Loucy (cell line): ENCODE data around the gene PAPPA2.

ENCODE experiments used
- H2AFZ ChIP-seq: fragments of 200-600 bp; sonication (generic); 2 replicates; pipeline ENCODE4 v1.6.0; 2016; ENCODE audit warnings: antibody characterized with exemption, mild to moderate bottlenecking, low read length, moderate library complexity
- H3F3A ChIP-seq: fragments of 200-600 bp; 2 replicates; pipeline ENCODE4 v1.6.0; 2016; ENCODE audit warnings: antibody characterized with exemption, low read depth, mild to moderate bottlenecking
- H3K27me3 ChIP-seq: fragments of 200-600 bp; sonication (generic); 2 replicates; pipeline ENCODE4 v1.6.1; 2014; ENCODE audit warnings: low read length, mild to moderate bottlenecking; ENCODE audit not compliant: insufficient read depth, poor library complexity, severe bottlenecking
- H3K36me3 ChIP-seq: fragments of 200-600 bp; sonication (generic); 2 replicates; pipeline ENCODE4 v1.6.1; 2016; ENCODE audit warnings: low read length; ENCODE audit not compliant: insufficient read depth
- H3K4me1 ChIP-seq: fragments of 200-600 bp; sonication (generic); 2 replicates; pipeline ENCODE4 v1.5.1; 2014; ENCODE audit warnings: low read length, mild to moderate bottlenecking; ENCODE audit not compliant: insufficient read depth, poor library complexity, severe bottlenecking
- H3K4me2 ChIP-seq: fragments of 200-600 bp; sonication (generic); 2 replicates; pipeline ENCODE4 v1.6.0; 2014; ENCODE audit warnings: antibody characterized with exemption, low read length, low read depth, mild to moderate bottlenecking; ENCODE audit not compliant: poor library complexity, severe bottlenecking
- H3K4me3 ChIP-seq: fragments of 200-600 bp; sonication (generic); 2 replicates; pipeline ENCODE4 v1.5.1; 2014; ENCODE audit warnings: low read length, mild to moderate bottlenecking, mixed read lengths; ENCODE audit not compliant: poor library complexity, severe bottlenecking
- H3K79me2 ChIP-seq: fragments of 200-600 bp; sonication (generic); 2 replicates; pipeline ENCODE4 v1.6.1; 2014; ENCODE audit warnings: low read length; ENCODE audit not compliant: insufficient read depth
- H3K9ac ChIP-seq: fragments of 200-600 bp; sonication (generic); 2 replicates; pipeline ENCODE4 v1.6.0; 2014; ENCODE audit warnings: mild to moderate bottlenecking, low read depth, low read length, moderate library complexity; ENCODE audit not compliant: poor library complexity, severe bottlenecking
- H3K9me2 ChIP-seq: fragments of 200-600 bp; sonication (generic); replicated peaks from 2 replicates; pipeline ENCODE4 v1.6.1; 2016; ENCODE audit warnings: low read depth, low read length, mixed read lengths
- H3K9me3 ChIP-seq: fragments of 200-600 bp; sonication (generic); 2 replicates; pipeline ENCODE4 v1.6.1; 2014; ENCODE audit warnings: mild to moderate bottlenecking, antibody characterized with exemption, low read length, low read depth; ENCODE audit not compliant: insufficient read depth
- H4K20me1 ChIP-seq: fragments of 200-600 bp; sonication (generic); 2 replicates; pipeline ENCODE4 v1.6.0; 2014; ENCODE audit warnings: antibody characterized with exemption, low read length, mild to moderate bottlenecking; ENCODE audit not compliant: insufficient read depth, poor library complexity, severe bottlenecking
- EZH2phosphoT487 ChIP-seq: fragments of 200-600 bp; IDR thresholded peaks from 2 replicates; pipeline ENCODE4 v1.6.1; 2018; ENCODE audit warnings: antibody characterized with exemption, mild to moderate bottlenecking, moderate library complexity, borderline replicate concordance
- TF ChIP-seq, protein P1 (sequence below): fragments of 200-600 bp; sonication (generic); conservative IDR thresholded peaks from 2 replicates; pipeline ENCODE4 v1.5.1; 2014; ENCODE audit warnings: mild to moderate bottlenecking, antibody characterized with exemption, low read length

PAPPA2 gene

DNA sequence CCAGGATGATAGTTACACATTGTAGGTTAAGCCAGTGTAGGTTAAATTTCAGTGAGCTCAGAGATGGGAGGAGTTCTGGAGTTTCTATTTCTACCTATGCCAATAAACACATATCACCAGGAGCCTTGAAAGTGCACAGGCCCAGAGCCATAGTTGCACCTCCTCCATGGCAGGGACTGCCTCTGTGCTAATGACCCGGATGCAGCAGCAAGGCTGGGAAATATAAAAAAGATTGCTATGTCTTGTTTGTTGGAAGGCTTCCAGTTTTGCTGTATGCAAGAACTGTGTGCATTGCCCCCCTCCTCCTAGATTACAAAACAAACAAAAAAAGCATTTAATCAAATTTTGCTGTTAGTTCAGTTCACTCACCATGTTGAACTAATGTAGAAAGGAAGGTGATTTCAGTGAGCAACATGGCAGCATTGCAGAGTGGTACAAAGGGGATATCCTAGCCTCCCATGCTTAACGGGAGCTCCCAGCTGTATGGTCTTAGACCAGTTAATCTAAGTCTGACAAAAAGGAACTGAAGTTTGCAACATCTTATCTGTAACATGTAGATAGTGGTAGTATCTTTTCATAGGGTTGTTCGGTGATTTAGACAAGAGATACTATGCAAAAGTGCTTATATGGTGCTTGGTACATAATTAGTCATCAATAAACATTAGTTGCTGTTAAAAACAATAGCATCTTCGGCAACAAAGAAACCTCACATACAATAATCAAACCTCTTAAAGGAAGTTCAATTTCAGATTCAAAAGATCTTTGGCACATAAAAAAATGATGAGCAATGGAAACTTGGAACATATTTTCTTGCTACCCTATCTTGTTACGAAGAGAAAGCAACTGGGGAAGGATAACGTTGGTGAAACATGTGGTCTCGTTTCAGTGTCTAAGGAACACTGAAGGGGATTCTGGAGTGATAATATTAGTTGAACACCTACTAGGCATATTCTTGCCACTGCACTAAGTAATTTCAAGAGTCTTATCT is 392.1 kb downstream of the PAPPA2 start:
- Histone ChIP-seq H3K27me3 (no peaks in the 10 kb centered on the region), H2AFZ (no peak overlapping the region), H3K4me2 (no peak overlapping the region), H3K79me2 (no peaks in the 10 kb centered on the region), H3K4me3 (no peak overlapping the region), H3K36me3 (no peaks in the 10 kb centered on the region), H3K9ac (no peak overlapping the region), H3K9me2 (no peaks in the 10 kb centered on the region), H3F3A (no peaks in the 10 kb centered on the region), H3K4me1 (no peaks in the 10 kb centered on the region), H4K20me1 (no peaks in the 10 kb centered on the region), H3K9me3 (no peaks in the 10 kb centered on the region)
- TF ChIP-seq, protein P1, sequence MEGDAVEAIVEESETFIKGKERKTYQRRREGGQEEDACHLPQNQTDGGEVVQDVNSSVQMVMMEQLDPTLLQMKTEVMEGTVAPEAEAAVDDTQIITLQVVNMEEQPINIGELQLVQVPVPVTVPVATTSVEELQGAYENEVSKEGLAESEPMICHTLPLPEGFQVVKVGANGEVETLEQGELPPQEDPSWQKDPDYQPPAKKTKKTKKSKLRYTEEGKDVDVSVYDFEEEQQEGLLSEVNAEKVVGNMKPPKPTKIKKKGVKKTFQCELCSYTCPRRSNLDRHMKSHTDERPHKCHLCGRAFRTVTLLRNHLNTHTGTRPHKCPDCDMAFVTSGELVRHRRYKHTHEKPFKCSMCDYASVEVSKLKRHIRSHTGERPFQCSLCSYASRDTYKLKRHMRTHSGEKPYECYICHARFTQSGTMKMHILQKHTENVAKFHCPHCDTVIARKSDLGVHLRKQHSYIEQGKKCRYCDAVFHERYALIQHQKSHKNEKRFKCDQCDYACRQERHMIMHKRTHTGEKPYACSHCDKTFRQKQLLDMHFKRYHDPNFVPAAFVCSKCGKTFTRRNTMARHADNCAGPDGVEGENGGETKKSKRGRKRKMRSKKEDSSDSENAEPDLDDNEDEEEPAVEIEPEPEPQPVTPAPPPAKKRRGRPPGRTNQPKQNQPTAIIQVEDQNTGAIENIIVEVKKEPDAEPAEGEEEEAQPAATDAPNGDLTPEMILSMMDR, result no peak
- no peak for TF ChIP-seq EZH2phosphoT487

DNA sequence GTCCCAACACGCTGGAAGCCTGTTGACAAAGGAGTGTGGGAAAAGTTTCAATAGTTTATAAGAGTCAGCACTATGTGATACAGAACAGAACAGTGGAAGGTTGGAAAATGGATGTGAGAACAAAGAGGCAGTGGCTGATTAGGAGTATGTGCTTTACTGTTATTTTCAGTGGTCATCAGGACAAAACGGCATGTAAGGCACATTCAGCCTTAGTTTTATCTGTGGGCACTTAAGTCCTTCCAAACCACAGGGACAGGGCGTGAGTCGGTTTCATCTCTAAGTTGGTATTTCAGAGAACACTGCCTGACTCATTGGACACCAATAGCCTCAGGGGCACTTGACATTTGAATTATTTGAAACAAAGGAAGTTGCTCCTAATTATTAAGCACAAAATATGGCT is 394.7 kb downstream of the PAPPA2 start:
- Histone ChIP-seq H3K4me2 (no peak overlapping the region), H3K27me3 (no peaks in the 10 kb centered on the region), H3K79me2 (no peaks in the 10 kb centered on the region), H3K9me2 (no peaks in the 10 kb centered on the region), H2AFZ (no peak overlapping the region), H3F3A (no peaks in the 10 kb centered on the region), H3K36me3 (no peaks in the 10 kb centered on the region), H3K9me3 (no peaks in the 10 kb centered on the region), H3K4me1 (no peaks in the 10 kb centered on the region), H4K20me1 (no peaks in the 10 kb centered on the region), H3K4me3 (no peak overlapping the region), H3K9ac (no peak overlapping the region)
- TF ChIP-seq EZH2phosphoT487, result no peak
- TF ChIP-seq, protein P1, result no peak

DNA sequence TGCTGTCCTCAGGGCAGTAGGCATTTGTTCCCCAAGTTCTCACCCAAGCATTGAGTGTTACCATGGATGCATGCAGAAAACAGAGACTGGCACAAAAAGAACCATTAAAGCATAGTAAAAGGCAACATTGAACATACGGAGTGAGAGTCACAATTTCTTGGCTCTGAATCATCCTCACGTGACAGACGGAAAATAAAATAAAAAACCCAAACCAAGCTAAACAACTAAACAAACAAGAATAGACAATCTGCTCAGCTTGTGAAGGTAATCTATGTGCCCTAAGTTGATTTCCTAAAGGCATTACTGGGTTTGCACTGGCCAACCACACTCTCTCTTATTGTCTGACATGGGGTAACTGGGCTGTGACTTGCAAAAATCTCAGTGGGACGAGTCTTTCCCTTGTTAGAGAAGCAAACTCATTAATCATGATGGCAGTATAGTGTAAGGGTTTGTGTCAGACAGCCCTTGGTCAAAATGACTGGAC is 395.5 kb downstream of the PAPPA2 start:
- Histone ChIP-seq H3K4me3 (no peak overlapping the region), H3F3A (no peaks in the 10 kb centered on the region), H3K36me3 (no peaks in the 10 kb centered on the region), H3K4me2 (no peak overlapping the region), H3K79me2 (no peaks in the 10 kb centered on the region), H3K9me2 (no peaks in the 10 kb centered on the region), H3K27me3 (no peaks in the 10 kb centered on the region), H4K20me1 (no peaks in the 10 kb centered on the region), H3K4me1 (no peaks in the 10 kb centered on the region), H3K9ac (no peak overlapping the region), H2AFZ (no peak overlapping the region), H3K9me3 (no peaks in the 10 kb centered on the region)
- TF ChIP-seq, protein P1, result no peak
- no peak for TF ChIP-seq EZH2phosphoT487
